ENCODE measurements around the gene ZNF236. TPM values are rescaled to one million over a fixed set of nuclear protein-coding genes. Genes with fewer than 3 reads are reported as not detected.
"Not testable (repeated sequence)": the region's sequence is repeated elsewhere in the genome, so short reads cannot be mapped to it uniquely, and the experiment has no call there.

Gene ZNF236
- total and polyA plus RNA-seq, 5 donors from 2014 or later = 5.5 to 26.1 (median 8.1) TPM

DNA sequence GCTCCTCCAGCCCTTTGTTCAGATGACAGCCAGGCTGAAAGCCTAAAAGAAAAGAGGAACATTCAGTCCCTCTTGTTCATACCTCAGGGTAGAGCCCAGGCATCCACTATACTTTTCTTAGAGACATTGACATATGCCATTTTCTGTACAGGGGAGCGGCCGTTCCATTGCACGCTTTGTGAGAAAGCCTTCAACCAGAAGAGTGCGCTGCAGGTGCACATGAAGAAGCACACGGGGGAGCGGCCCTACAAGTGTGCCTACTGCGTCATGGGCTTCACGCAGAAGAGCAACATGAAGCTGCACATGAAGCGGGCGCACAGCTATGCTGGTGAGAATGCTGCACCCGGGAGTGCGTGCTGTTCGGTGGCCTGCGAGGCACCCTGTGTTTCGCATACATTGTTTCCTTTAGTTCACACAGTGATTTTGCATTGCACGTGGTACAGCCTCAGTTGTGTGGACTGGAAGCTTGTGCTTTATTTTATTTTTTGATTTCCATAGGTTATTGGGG lies 138.2 kb downstream of the ZNF236 start:
- H3K4me3 Mint-ChIP-seq = no peak overlapping the region

DNA sequence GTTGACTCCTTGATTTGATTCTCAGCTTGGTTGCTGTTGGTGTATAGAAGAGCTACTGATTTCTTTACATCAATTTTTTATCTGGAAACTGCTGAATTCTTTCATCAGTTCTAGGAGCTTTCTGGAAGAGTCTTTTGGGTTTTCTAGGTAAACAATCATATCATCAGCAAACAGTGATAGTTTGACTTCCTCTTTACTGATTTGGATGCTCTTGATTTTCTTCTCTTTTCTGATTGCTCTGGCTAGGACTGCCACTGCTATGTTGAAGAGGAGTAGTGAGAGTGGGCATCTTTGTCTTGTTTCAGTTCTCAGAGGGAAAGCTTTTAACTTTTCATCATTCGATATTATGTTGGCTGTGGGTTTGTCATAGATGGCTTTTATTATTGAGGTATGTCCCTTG lies 140.5 kb downstream of the ZNF236 start:
- H3K27ac ChIP-seq (ENCODE audit: insufficient read depth, low read length, poor library complexity, severe bottlenecking) = no peak overlapping the region
- peaks cover 53% of the 10 kb centered on the region for H3K36me3 Mint-ChIP-seq

More for the DNA sequence above, 138.2 kb downstream of the ZNF236 start:
- H3K9me3 Mint-ChIP-seq = peaks cover 0 to 2% (median 0%) of the 10 kb centered on the region in 7 donors
- Histone ChIP-seq H3K36me3 (ENCODE audit: control insufficient read depth, insufficient read depth, low read length) (peaks cover 59% of the 10 kb centered on the region), H3K9me3 (ENCODE audit: control insufficient read depth in 2 of 2, low read length in 2 of 2) (no peaks in the 10 kb centered on the region), H3K27ac (ENCODE audit: insufficient read depth, low read length, poor library complexity, severe bottlenecking) (no peak overlapping the region), H3K27me3 (ENCODE audit: control insufficient read depth, insufficient read depth, low read length) (no peaks in the 10 kb centered on the region), H3K4me1 (ENCODE audit: control insufficient read depth, insufficient read depth, low read length, poor library complexity, severe bottlenecking) (peaks cover 11% of the 10 kb centered on the region), H3K4me3 (ENCODE audit: low read depth, low read length) (no peak overlapping the region)
- H3K27me3 Mint-ChIP-seq = no peaks in the 10 kb centered on the region
- peaks cover 25 to 41% (median 30%) of the 10 kb centered on the region in 4 donors for H3K4me1 Mint-ChIP-seq
- no peak for ATAC-seq (ENCODE audit: low read depth in 2 of 2)
- DNase-seq = no peak
- peaks cover 58% of the 10 kb centered on the region for H3K36me3 Mint-ChIP-seq
- peak overlapping the region in 1 of 3 donors; percentile 21 for H3K27ac Mint-ChIP-seq

GRCh38 chr18:76963936-76964335 lies 141.6 kb downstream of the ZNF236 start:
- DNase-seq (peak in 2 of 3 donors; percentile 17 to 54), ATAC-seq (ENCODE audit: low read depth in 2 of 2) (no peak)
- Histone ChIP-seq H3K9me3 (ENCODE audit: control insufficient read depth in 2 of 2, low read length in 2 of 2) (no peaks in the 10 kb centered on the region), H3K4me1 (ENCODE audit: control insufficient read depth, insufficient read depth, low read length, poor library complexity, severe bottlenecking) (peaks cover 11% of the 10 kb centered on the region), H3K4me3 (ENCODE audit: low read depth, low read length) (peak overlapping the region; percentile 47), H3K27ac (ENCODE audit: insufficient read depth, low read length, poor library complexity, severe bottlenecking) (no peak overlapping the region), H3K27me3 (ENCODE audit: control insufficient read depth, insufficient read depth, low read length) (no peaks in the 10 kb centered on the region), H3K36me3 (ENCODE audit: control insufficient read depth, insufficient read depth, low read length) (peaks cover 40% of the 10 kb centered on the region)
- Mint-ChIP-seq H3K4me3 (peak overlapping the region; percentile 3 to 81 (median 14)), H3K4me1 (peaks cover 25 to 42% (median 30%) of the 10 kb centered on the region in 4 donors), H3K27ac (peak overlapping the region; percentile 7 to 58 (median 29)), H3K27me3 (no peaks in the 10 kb centered on the region), H3K9me3 (peaks cover 0 to 2% (median 0%) of the 10 kb centered on the region in 7 donors), H3K36me3 (peaks cover 53% of the 10 kb centered on the region)

More for the DNA sequence above, 140.5 kb downstream of the ZNF236 start:
- peaks cover 11% of the 10 kb centered on the region for H3K4me1 ChIP-seq (ENCODE audit: control insufficient read depth, insufficient read depth, low read length, poor library complexity, severe bottlenecking)
- peak overlapping the region in 3 of 4 donors; percentile 11 to 29 (median 17) for H3K4me3 Mint-ChIP-seq
- H3K27ac Mint-ChIP-seq = peak overlapping the region; percentile 5 to 29 (median 7)
- no peak for DNase-seq
- H3K27me3 Mint-ChIP-seq = no peaks in the 10 kb centered on the region
- no peak for ATAC-seq (ENCODE audit: low read depth in 2 of 2)
- H3K36me3 ChIP-seq (ENCODE audit: control insufficient read depth, insufficient read depth, low read length) = peaks cover 40% of the 10 kb centered on the region
- H3K9me3 ChIP-seq (ENCODE audit: control insufficient read depth in 2 of 2, low read length in 2 of 2) = no peaks in the 10 kb centered on the region
- H3K4me3 ChIP-seq (ENCODE audit: low read depth, low read length) = no peak overlapping the region
- H3K27me3 ChIP-seq (ENCODE audit: control insufficient read depth, insufficient read depth, low read length) = no peaks in the 10 kb centered on the region
- peaks cover 25 to 42% (median 30%) of the 10 kb centered on the region in 4 donors for H3K4me1 Mint-ChIP-seq
- H3K9me3 Mint-ChIP-seq = peaks cover 0 to 2% (median 0%) of the 10 kb centered on the region in 7 donors

DNA sequence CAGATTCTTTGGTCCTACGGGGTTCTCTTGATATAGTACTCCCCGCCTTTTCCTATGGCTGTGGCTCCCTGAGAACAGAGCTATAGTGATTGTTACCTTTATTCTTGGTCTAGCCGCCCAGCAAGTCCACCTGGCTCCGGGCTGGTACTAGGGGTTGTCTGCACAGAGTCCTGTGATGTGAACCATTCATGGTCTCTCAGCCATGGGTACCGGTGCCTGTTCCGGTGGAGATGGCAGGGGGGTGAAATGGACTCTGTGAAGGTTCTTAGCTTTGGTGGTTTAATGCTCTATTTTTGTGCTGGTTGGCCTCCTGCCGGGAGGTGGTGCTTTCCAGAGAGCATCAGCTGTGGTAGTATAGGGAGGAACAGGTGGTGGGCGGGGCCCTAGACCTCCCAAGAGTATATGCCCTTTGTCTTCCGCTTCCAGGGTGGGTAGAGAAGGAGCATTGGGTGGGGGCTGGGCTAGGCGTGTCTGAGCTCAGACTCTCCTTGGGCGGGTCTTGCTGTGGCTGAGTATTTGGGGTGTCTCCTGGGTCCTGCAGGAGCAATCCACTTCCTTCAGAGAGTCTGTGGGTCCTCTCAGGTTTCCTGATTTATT lies 143.3 kb downstream of the ZNF236 start:
- H3K27ac Mint-ChIP-seq = peak overlapping the region in 2 of 3 donors; percentile 7 to 38
- H3K9me3 ChIP-seq (ENCODE audit: control insufficient read depth in 2 of 2, low read length in 2 of 2); ATAC-seq (ENCODE audit: low read depth in 2 of 2); DNase-seq; H3K4me3 Mint-ChIP-seq; H3K27me3 Mint-ChIP-seq; H3K27ac ChIP-seq (ENCODE audit: insufficient read depth, low read length, poor library complexity, severe bottlenecking); H3K4me3 ChIP-seq (ENCODE audit: low read depth, low read length); H3K9me3 Mint-ChIP-seq; H3K27me3 ChIP-seq (ENCODE audit: control insufficient read depth, insufficient read depth, low read length): not testable (repeated sequence)
- peaks cover 32% of the 10 kb centered on the region for H3K36me3 ChIP-seq (ENCODE audit: control insufficient read depth, insufficient read depth, low read length)
- peaks cover 43% of the 10 kb centered on the region for H3K36me3 Mint-ChIP-seq
- H3K4me1 ChIP-seq (ENCODE audit: control insufficient read depth, insufficient read depth, low read length, poor library complexity, severe bottlenecking) = peaks cover 11% of the 10 kb centered on the region
- H3K4me1 Mint-ChIP-seq = peaks cover 25 to 42% (median 30%) of the 10 kb centered on the region in 4 donors

GRCh38 chr18:76967299-76967698 lies 144.9 kb downstream of the ZNF236 start:
- H3K4me1 ChIP-seq (ENCODE audit: control insufficient read depth, insufficient read depth, low read length, poor library complexity, severe bottlenecking) = peaks cover 11% of the 10 kb centered on the region
- not testable (repeated sequence) for H3K4me3 Mint-ChIP-seq; H3K27me3 ChIP-seq (ENCODE audit: control insufficient read depth, insufficient read depth, low read length); H3K27ac Mint-ChIP-seq; H3K27me3 Mint-ChIP-seq; H3K9me3 ChIP-seq (ENCODE audit: control insufficient read depth in 2 of 2, low read length in 2 of 2); ATAC-seq (ENCODE audit: low read depth in 2 of 2); H3K27ac ChIP-seq (ENCODE audit: insufficient read depth, low read length, poor library complexity, severe bottlenecking); H3K4me3 ChIP-seq (ENCODE audit: low read depth, low read length); DNase-seq; H3K9me3 Mint-ChIP-seq
- H3K36me3 ChIP-seq (ENCODE audit: control insufficient read depth, insufficient read depth, low read length) = peaks cover 26% of the 10 kb centered on the region
- Mint-ChIP-seq H3K36me3 (peaks cover 27% of the 10 kb centered on the region), H3K4me1 (peaks cover 23 to 38% (median 31%) of the 10 kb centered on the region in 4 donors)

GRCh38 chr18:76967721-76968472 lies 145.5 kb downstream of the ZNF236 start:
- H3K4me1 Mint-ChIP-seq = peaks cover 21 to 32% (median 26%) of the 10 kb centered on the region in 4 donors
- H3K27me3 ChIP-seq (ENCODE audit: control insufficient read depth, insufficient read depth, low read length) = no peaks in the 10 kb centered on the region
- no peaks in the 10 kb centered on the region for H3K9me3 ChIP-seq (ENCODE audit: control insufficient read depth in 2 of 2, low read length in 2 of 2)
- no peaks in the 10 kb centered on the region for H3K9me3 Mint-ChIP-seq
- no peak for DNase-seq
- H3K4me3 ChIP-seq (ENCODE audit: low read depth, low read length) = no peak overlapping the region
- peaks cover 23% of the 10 kb centered on the region for H3K36me3 Mint-ChIP-seq
- H3K27ac ChIP-seq (ENCODE audit: insufficient read depth, low read length, poor library complexity, severe bottlenecking) = no peak overlapping the region
- peaks cover 9% of the 10 kb centered on the region for H3K4me1 ChIP-seq (ENCODE audit: control insufficient read depth, insufficient read depth, low read length, poor library complexity, severe bottlenecking)
- H3K27me3 Mint-ChIP-seq = no peaks in the 10 kb centered on the region
- H3K36me3 ChIP-seq (ENCODE audit: control insufficient read depth, insufficient read depth, low read length) = peaks cover 28% of the 10 kb centered on the region
- no peak for ATAC-seq (ENCODE audit: low read depth in 2 of 2)
- H3K27ac Mint-ChIP-seq = no peak overlapping the region
- no peak overlapping the region for H3K4me3 Mint-ChIP-seq

DNA sequence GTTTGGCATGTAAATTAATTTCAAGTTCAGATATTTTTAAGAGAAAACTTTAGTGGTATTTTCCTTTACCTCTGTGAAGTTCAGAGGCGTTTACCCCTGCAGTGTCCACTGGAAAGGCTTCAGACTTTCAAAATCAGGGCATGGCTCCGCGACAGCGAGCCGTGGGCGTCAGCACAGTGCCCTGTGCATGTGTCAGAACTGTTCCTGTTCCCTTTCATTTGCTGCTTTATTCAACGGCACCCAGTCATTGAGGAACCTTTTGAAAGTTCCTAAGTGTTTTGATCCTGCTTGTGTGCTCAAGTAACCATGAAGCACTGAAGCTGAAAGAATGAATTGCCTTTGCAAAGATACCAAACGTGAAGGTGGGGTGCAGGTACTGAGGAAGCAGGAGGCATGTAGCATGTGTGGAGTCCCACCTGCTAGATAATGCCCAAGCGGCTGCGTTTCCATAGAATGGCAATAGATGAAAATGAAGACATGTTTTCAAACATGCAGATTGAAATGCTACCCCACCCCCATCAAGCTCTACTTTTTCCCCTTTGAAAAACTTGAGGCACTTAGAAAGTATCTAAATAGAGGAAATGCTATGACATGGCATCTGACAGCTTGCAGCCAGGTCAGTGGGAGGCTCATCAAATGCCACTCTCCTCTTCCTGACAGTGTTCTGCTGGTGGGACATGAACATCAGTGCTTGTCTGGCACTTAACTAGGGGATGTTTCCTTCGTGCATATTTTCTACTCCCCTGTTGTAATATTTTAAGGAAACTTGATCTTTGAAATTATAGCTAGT lies 148.6 kb downstream of the ZNF236 start:
- peak overlapping the region in 1 of 4 donors; percentile 56 for H3K4me3 Mint-ChIP-seq
- peaks cover 19% of the 10 kb centered on the region for H3K36me3 Mint-ChIP-seq
- H3K27me3 ChIP-seq (ENCODE audit: control insufficient read depth, insufficient read depth, low read length) = no peaks in the 10 kb centered on the region
- ATAC-seq (ENCODE audit: low read depth in 2 of 2) = no peak
- no peak overlapping the region for H3K4me3 ChIP-seq (ENCODE audit: low read depth, low read length)
- H3K27me3 Mint-ChIP-seq = no peaks in the 10 kb centered on the region
- peak overlapping the region in 1 of 3 donors; percentile 81 for H3K27ac Mint-ChIP-seq
- H3K36me3 ChIP-seq (ENCODE audit: control insufficient read depth, insufficient read depth, low read length) = peaks cover 29% of the 10 kb centered on the region
- DNase-seq = no peak
- H3K27ac ChIP-seq (ENCODE audit: insufficient read depth, low read length, poor library complexity, severe bottlenecking) = no peak overlapping the region
- no peaks in the 10 kb centered on the region for H3K4me1 ChIP-seq (ENCODE audit: control insufficient read depth, insufficient read depth, low read length, poor library complexity, severe bottlenecking)
- H3K9me3 ChIP-seq (ENCODE audit: control insufficient read depth in 2 of 2, low read length in 2 of 2) = no peaks in the 10 kb centered on the region
- H3K4me1 Mint-ChIP-seq = peaks cover 0 to 6% (median 4%) of the 10 kb centered on the region in 4 donors
- no peaks in the 10 kb centered on the region for H3K9me3 Mint-ChIP-seq

All from CD4-positive, CD25-positive, alpha-beta regulatory T cell (primary cell).